Thymus (tissue), 11 donors: ENCODE data around the gene SOHLH2. TPM values are rescaled to one million over a fixed set of nuclear protein-coding genes. Genes with fewer than 3 reads are reported as not detected.

Source experiments
- DNase-seq, 9 donors: peaks; one replicate each; pipeline ENCODE4 v3.0.0-alpha.2; 2013; ENCODE audit warnings: low spot score in 9 of 9, low read depth in 6 of 9, missing footprints in 1 of 9
- H3K27ac ChIP-seq, 2 donors: one replicate each; pipeline ENCODE4 v1.5.1; 2013; ENCODE audit warnings: control low read depth in 1 of 2, low read depth in 1 of 2, low read length in 1 of 2, mild to moderate bottlenecking in 1 of 2, moderate library complexity in 1 of 2
- H3K27me3 ChIP-seq, 2 donors: one replicate each; pipeline ENCODE4 v1.5.1; 2013; ENCODE audit warnings: low read length in 1 of 2; ENCODE audit not compliant: control insufficient read depth in 2 of 2, insufficient read depth in 1 of 2
- H3K36me3 ChIP-seq, 2 donors: one replicate each; pipeline ENCODE4 v1.5.1; 2013; ENCODE audit warnings: low read length in 1 of 2, mild to moderate bottlenecking in 1 of 2, moderate library complexity in 1 of 2; ENCODE audit not compliant: control insufficient read depth in 2 of 2, insufficient read depth in 2 of 2
- H3K4me1 ChIP-seq, 2 donors: one replicate each; pipeline ENCODE4 v1.5.1; 2013; ENCODE audit warnings: low read length in 2 of 2; ENCODE audit not compliant: control insufficient read depth in 2 of 2, insufficient read depth in 2 of 2
- H3K4me3 ChIP-seq, 2 donors: one replicate each; pipeline ENCODE4 v1.5.1; 2013; ENCODE audit warnings: low read length in 2 of 2, control low read depth in 1 of 2, mild to moderate bottlenecking in 1 of 2
- H3K9me3 ChIP-seq, 2 donors: one replicate each; pipeline ENCODE4 v1.5.1; 2013; ENCODE audit warnings: low read length in 1 of 2, mild to moderate bottlenecking in 1 of 2; ENCODE audit not compliant: control insufficient read depth in 2 of 2, insufficient read depth in 1 of 2
- WGBS: extraction: QIAGEN DNeasy Blood & Tissue Kit; methylation state at CpG from one replicate; pipeline ENCODE4 v1.1.7; 2013; 5-methylcytosine and 5-hydroxymethylcytosine counted together
- polyA plus RNA-seq: library from polyadenylated mRNA; stranded (reverse); fragments of 200-250 nt; gene quantifications from one replicate; pipeline ENCODE4 v1.2.3, GENCODE V29; 2013
- total RNA-seq: library from RNA; stranded (reverse); fragments of 120-200 nt; gene quantifications from one replicate; pipeline ENCODE4 v1.2.4, GENCODE V29; 2013
- donor health status: healthy.

SOHLH2 gene
- total and polyA plus RNA-seq, 2 donors: 0.41 to 0.47 TPM

GRCh38 chr13:36193151-36193855, 21.1 kb downstream of the SOHLH2 start:
- H3K4me3 ChIP-seq: no peak overlapping the region
- no peaks in the 10 kb centered on the region for H3K4me1 ChIP-seq
- no peaks in the 10 kb centered on the region for H3K27me3 ChIP-seq
- WGBS: 92% methylated on average over 1 of the region's 1 CpG
- H3K27ac ChIP-seq: no peak overlapping the region
- H3K36me3 ChIP-seq: no peaks in the 10 kb centered on the region
- no peak for DNase-seq
- no peaks in the 10 kb centered on the region for H3K9me3 ChIP-seq

GRCh38 chr13:36192166-36192565, 22.2 kb downstream of the SOHLH2 start:
- Histone ChIP-seq H3K27ac (no peak overlapping the region), H3K36me3 (no peaks in the 10 kb centered on the region), H3K27me3 (no peaks in the 10 kb centered on the region), H3K4me1 (no peaks in the 10 kb centered on the region), H3K4me3 (no peak overlapping the region), H3K9me3 (no peaks in the 10 kb centered on the region)
- no peak for DNase-seq
- 91% methylated on average over 6 of the region's 6 CpGs for WGBS

DNA sequence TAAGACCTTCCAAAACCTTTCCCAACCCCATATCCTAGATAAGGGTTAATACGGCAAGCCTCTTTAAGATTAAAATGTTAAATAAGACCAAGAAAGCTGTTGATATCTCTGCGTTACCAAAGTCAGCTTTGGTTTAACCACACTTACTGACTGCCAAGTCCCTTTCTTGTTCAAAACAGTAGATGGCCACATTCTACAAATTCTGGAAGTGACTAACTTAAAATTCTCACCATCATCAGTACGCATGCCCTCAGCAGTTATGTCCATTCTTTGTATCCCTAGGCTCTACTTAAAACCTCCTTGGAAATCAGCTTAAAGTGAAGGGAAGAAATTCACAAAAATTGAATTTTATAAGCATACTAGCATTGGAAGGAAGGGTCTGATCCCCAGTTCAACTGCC, 23.6 kb downstream of the SOHLH2 start:
- WGBS: 94% methylated on average over 3 of the region's 3 CpGs
- no peaks in the 10 kb centered on the region for H3K4me1 ChIP-seq
- H3K27ac ChIP-seq: no peak overlapping the region
- no peak for DNase-seq
- H3K4me3 ChIP-seq: no peak overlapping the region
- no peaks in the 10 kb centered on the region for H3K27me3 ChIP-seq
- H3K9me3 ChIP-seq: no peaks in the 10 kb centered on the region
- H3K36me3 ChIP-seq: no peaks in the 10 kb centered on the region

GRCh38 chr13:36188441-36188840, 25.9 kb downstream of the SOHLH2 start:
- Histone ChIP-seq H3K4me1 (no peaks in the 10 kb centered on the region), H3K27me3 (no peaks in the 10 kb centered on the region), H3K27ac (no peak overlapping the region), H3K9me3 (no peaks in the 10 kb centered on the region), H3K36me3 (no peaks in the 10 kb centered on the region), H3K4me3 (no peak overlapping the region)
- 98% methylated on average over 1 of the region's 1 CpG for WGBS
- DNase-seq: no peak

GRCh38 chr13:36183901-36184300, 30.5 kb downstream of the SOHLH2 start:
- no peak for DNase-seq
- H3K27ac ChIP-seq: no peak overlapping the region

GRCh38 chr13:36175621-36176020, 38.7 kb downstream of the SOHLH2 start:
- Histone ChIP-seq H3K27me3 (no peaks in the 10 kb centered on the region), H3K4me3 (no peak overlapping the region), H3K9me3 (no peaks in the 10 kb centered on the region), H3K36me3 (no peaks in the 10 kb centered on the region), H3K27ac (no peak overlapping the region), H3K4me1 (no peaks in the 10 kb centered on the region)
- WGBS: 96% methylated on average over 5 of the region's 5 CpGs
- DNase-seq: no peak

More at GRCh38 chr13:36183901-36184300, 30.5 kb downstream of the SOHLH2 start:
- Histone ChIP-seq H3K9me3 (no peaks in the 10 kb centered on the region), H3K36me3 (no peaks in the 10 kb centered on the region), H3K4me3 (no peak overlapping the region), H3K4me1 (no peaks in the 10 kb centered on the region), H3K27me3 (no peaks in the 10 kb centered on the region)

GRCh38 chr13:36174923-36175322, 39.4 kb downstream of the SOHLH2 start:
- 91% methylated on average over 7 of the region's 7 CpGs for WGBS
- H3K27me3 ChIP-seq: no peaks in the 10 kb centered on the region
- H3K9me3 ChIP-seq: no peaks in the 10 kb centered on the region
- H3K36me3 ChIP-seq: no peaks in the 10 kb centered on the region
- H3K27ac ChIP-seq: no peak overlapping the region
- no peak overlapping the region for H3K4me3 ChIP-seq
- H3K4me1 ChIP-seq: no peaks in the 10 kb centered on the region
- DNase-seq: no peak

DNA sequence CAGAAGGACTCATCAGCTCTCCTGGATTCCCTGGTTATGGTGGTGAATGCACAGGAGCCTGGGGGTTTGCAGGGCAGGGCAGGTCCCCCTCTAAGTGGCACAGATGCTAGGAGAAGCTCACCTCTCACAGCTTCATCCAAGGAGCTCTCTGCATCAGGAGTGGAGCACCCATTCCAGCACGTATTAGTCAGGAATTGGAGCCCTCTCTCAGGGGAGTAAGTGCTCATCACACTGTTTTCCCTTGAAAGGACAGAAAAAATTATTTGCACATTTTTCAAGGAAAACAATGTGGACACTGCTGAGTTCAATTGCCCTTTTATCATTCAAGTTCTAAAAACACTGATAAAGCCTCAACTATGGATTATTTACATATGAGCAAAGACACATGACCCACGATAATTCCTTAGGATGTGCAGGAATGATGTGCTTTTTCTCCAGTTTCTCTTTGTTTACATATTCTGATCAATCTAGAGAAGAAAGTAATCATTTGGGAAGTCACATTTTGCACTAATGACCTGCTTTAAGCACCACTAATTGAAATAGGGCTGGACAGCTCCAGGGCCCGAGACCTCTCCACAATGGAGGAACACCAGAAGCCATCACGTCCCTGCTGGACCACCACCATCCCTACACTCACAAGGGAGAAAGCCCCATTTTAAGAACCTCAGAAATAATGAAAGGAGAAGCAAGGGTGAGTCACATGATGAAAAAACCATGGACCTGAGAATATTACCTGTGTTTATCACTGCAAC, 40.6 kb downstream of the SOHLH2 start:
- no peaks in the 10 kb centered on the region for H3K9me3 ChIP-seq
- WGBS: 96% methylated on average over 4 of the region's 4 CpGs
- H3K4me1 ChIP-seq: no peaks in the 10 kb centered on the region
- H3K27me3 ChIP-seq: no peaks in the 10 kb centered on the region
- H3K4me3 ChIP-seq: no peak overlapping the region
- DNase-seq: no peak
- no peak overlapping the region for H3K27ac ChIP-seq
- no peaks in the 10 kb centered on the region for H3K36me3 ChIP-seq

- no peak for DNase-seq
- WGBS: 95% methylated on average over 5 of the region's 5 CpGs
Observed at GRCh38 chr13:36166046-36166445, 48.3 kb downstream of the SOHLH2 start.

More at GRCh38 chr13:36166046-36166445, 48.3 kb downstream of the SOHLH2 start:
- Histone ChIP-seq H3K27me3 (no peaks in the 10 kb centered on the region), H3K4me3 (no peak overlapping the region), H3K27ac (no peak overlapping the region), H3K36me3 (no peaks in the 10 kb centered on the region), H3K9me3 (no peaks in the 10 kb centered on the region), H3K4me1 (no peaks in the 10 kb centered on the region)
